Kasumi-1 (cell line): Measurements from ENCODE around the gene TTC21B.

Experiments
- DNase-seq, 2 experiments: peaks; one replicate each; lab custom pipeline; 2025; lab: John Stamatoyannopoulos, UW

TTC21B gene

DNA sequence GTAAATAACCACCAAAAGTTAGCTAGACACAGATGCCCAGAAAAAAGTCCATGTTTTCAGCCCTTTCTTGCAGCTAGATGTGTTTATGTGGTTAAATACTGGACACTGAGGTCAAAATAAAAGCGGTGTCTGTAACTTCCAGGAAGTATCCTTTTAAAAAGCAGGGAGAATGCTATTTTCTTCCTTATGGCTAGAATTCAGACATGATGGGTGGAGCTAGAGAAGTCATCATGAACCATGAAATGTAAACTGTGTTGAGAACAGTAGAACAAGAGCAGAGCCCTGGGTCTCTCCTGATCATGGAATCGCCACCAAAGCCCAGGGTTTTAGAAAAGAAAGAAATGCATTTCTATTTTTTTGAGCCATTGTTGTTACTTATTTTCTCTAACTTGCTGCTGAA is 118.2 kb downstream of the TTC21B start:
- DNase-seq: no peak

DNA sequence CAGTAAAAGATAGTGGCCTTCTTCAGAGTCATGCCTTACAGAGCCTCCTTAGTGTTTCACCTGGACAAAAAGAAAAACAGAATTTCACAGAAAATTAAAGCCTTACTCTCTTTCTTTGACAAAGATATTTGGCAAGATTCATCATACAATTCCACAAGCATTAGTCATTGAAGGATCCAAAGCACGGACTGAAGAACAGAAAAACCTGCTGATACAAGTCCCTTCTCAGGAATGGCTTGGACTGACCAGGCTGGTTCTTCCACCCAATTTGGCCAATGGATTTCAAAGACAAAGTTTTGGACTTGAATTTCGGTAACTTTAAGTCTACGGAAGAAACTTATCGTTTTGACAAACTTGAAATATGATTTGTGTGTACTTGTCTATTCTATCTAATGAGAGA is 120.4 kb downstream of the TTC21B start:
- no peak for DNase-seq

- no peak for DNase-seq
Observed at GRCh38 chr2:165827921-165828276, 125.7 kb downstream of the TTC21B start.

- no peak for DNase-seq
Observed at GRCh38 chr2:165827016-165827920, 126.3 kb downstream of the TTC21B start.

GRCh38 chr2:165825041-165825440 is 128.5 kb downstream of the TTC21B start:
- no peak for DNase-seq
